Parathyroid adenoma (tissue), 2 donors: ENCODE data around the gene SLC8A1.

ENCODE experiments used
- H2AFZ ChIP-seq: fragments of 300-600 bp; sonication (generic); one replicate; pipeline ENCODE4 v1.7.0; 2017; ENCODE audit warnings: antibody characterized with exemption, mild to moderate bottlenecking
- H3K27ac ChIP-seq: fragments of 300-600 bp; sonication (generic); one replicate; pipeline ENCODE4 v1.7.0; 2017
- H3K27me3 ChIP-seq: fragments of 300-600 bp; sonication (generic); one replicate; pipeline ENCODE4 v1.7.0; 2017; ENCODE audit warnings: low read length; ENCODE audit not compliant: control insufficient read depth, insufficient read depth
- H3K36me3 ChIP-seq: fragments of 300-600 bp; sonication (generic); one replicate; pipeline ENCODE4 v1.7.0; 2017; ENCODE audit warnings: low read length; ENCODE audit not compliant: control insufficient read depth, insufficient read depth
- H3K4me1 ChIP-seq: fragments of 300-600 bp; sonication (generic); one replicate; pipeline ENCODE4 v1.7.0; 2017; ENCODE audit warnings: control low read depth
- H3K4me2 ChIP-seq: fragments of 300-600 bp; sonication (generic); one replicate; pipeline ENCODE4 v1.7.0; 2017; ENCODE audit warnings: low read length
- H3K4me3 ChIP-seq: fragments of 300-600 bp; sonication (generic); one replicate; pipeline ENCODE4 v1.7.0; 2017; ENCODE audit warnings: low read depth, low read length
- H3K79me2 ChIP-seq: fragments of 300-600 bp; sonication (generic); one replicate; pipeline ENCODE4 v1.7.0; 2017; ENCODE audit warnings: control low read depth
- H3K9ac ChIP-seq: fragments of 300-600 bp; sonication (generic); one replicate; pipeline ENCODE4 v1.7.0; 2017; ENCODE audit warnings: mild to moderate bottlenecking
- H3K9me3 ChIP-seq: fragments of 300-600 bp; sonication (generic); one replicate; pipeline ENCODE4 v1.7.0; 2017; ENCODE audit warnings: low read length; ENCODE audit not compliant: control insufficient read depth
- CTCF ChIP-seq: fragments of 300-600 bp; sonication (generic); IDR thresholded peaks from one replicate; pipeline ENCODE4 v1.7.0; 2017; ENCODE audit warnings: antibody characterized with exemption, mild to moderate bottlenecking
- donor health status: primary hyperparathyroidism.

Gene SLC8A1

GRCh38 chr2:40150266-40150665 is 301.6 kb downstream of the SLC8A1 start:
- H3K9ac ChIP-seq: no peak overlapping the region
- no peaks in the 10 kb centered on the region for H3K79me2 ChIP-seq
- H2AFZ ChIP-seq: no peak overlapping the region
- TF ChIP-seq CTCF: no peak
- H3K27ac ChIP-seq: no peak overlapping the region
- H3K4me1 ChIP-seq: no peaks in the 10 kb centered on the region
- no peaks in the 10 kb centered on the region for H3K27me3 ChIP-seq
- H3K9me3 ChIP-seq: no peaks in the 10 kb centered on the region
- no peak overlapping the region for H3K4me3 ChIP-seq
- H3K4me2 ChIP-seq: no peak overlapping the region
- H3K36me3 ChIP-seq: no peaks in the 10 kb centered on the region

GRCh38 chr2:40148334-40148733 is 303.6 kb downstream of the SLC8A1 start:
- H3K4me1 ChIP-seq: no peaks in the 10 kb centered on the region

GRCh38 chr2:40147360-40147759 is 304.5 kb downstream of the SLC8A1 start:
- Histone ChIP-seq H3K27ac (no peak overlapping the region), H3K4me1 (no peaks in the 10 kb centered on the region), H3K9ac (no peak overlapping the region), H3K27me3 (no peaks in the 10 kb centered on the region), H3K4me3 (no peak overlapping the region), H2AFZ (no peak overlapping the region), H3K36me3 (no peaks in the 10 kb centered on the region), H3K9me3 (no peaks in the 10 kb centered on the region), H3K4me2 (no peak overlapping the region), H3K79me2 (no peaks in the 10 kb centered on the region)
- TF ChIP-seq CTCF: no peak

More at GRCh38 chr2:40148334-40148733, 303.6 kb downstream of the SLC8A1 start:
- no peaks in the 10 kb centered on the region for H3K36me3 ChIP-seq
- TF ChIP-seq CTCF: no peak
- H3K27me3 ChIP-seq: no peaks in the 10 kb centered on the region
- H3K79me2 ChIP-seq: no peaks in the 10 kb centered on the region
- no peak overlapping the region for H3K4me3 ChIP-seq
- H3K27ac ChIP-seq: no peak overlapping the region
- H3K4me2 ChIP-seq: no peak overlapping the region
- no peak overlapping the region for H3K9ac ChIP-seq
- H3K9me3 ChIP-seq: no peaks in the 10 kb centered on the region
- H2AFZ ChIP-seq: no peak overlapping the region

- no peaks in the 10 kb centered on the region for H3K9me3 ChIP-seq
- no peak overlapping the region for H2AFZ ChIP-seq
- no peak overlapping the region for H3K9ac ChIP-seq
- H3K4me1 ChIP-seq: no peaks in the 10 kb centered on the region
- H3K27me3 ChIP-seq: no peaks in the 10 kb centered on the region
- TF ChIP-seq CTCF: no peak
- no peak overlapping the region for H3K27ac ChIP-seq
- H3K36me3 ChIP-seq: no peaks in the 10 kb centered on the region
- H3K4me3 ChIP-seq: no peak overlapping the region
- no peaks in the 10 kb centered on the region for H3K79me2 ChIP-seq
- H3K4me2 ChIP-seq: no peak overlapping the region
Measured at GRCh38 chr2:40144022-40144421, 307.9 kb downstream of the SLC8A1 start.

- Histone ChIP-seq H3K27ac (no peak overlapping the region), H3K79me2 (no peaks in the 10 kb centered on the region), H3K4me3 (no peak overlapping the region), H2AFZ (no peak overlapping the region), H3K9me3 (no peaks in the 10 kb centered on the region), H3K4me1 (no peaks in the 10 kb centered on the region), H3K36me3 (no peaks in the 10 kb centered on the region), H3K4me2 (no peak overlapping the region), H3K27me3 (no peaks in the 10 kb centered on the region), H3K9ac (no peak overlapping the region)
- TF ChIP-seq CTCF: no peak
Measured at GRCh38 chr2:40138314-40138713, 313.6 kb downstream of the SLC8A1 start.
